Stimulated activated CD4-positive, alpha-beta T cell treated with anti-CD3 and anti-CD28 coated beads, Interleukin-1b, Interleukin-23, amount 100 ng/mL, for 4 hours (primary cell): Measurements from ENCODE around the gene HMOX1.
"Not testable (repeated sequence)": the region's sequence is repeated elsewhere in the genome, so short reads cannot be mapped to it uniquely, and the experiment has no call there.

ENCODE experiments used
- DNase-seq, 2 donors: peaks; one replicate each; pipeline ENCODE4 v3.0.0-alpha.2; 2020; ENCODE audit warnings: low read depth in 2 of 2

Gene HMOX1

DNA sequence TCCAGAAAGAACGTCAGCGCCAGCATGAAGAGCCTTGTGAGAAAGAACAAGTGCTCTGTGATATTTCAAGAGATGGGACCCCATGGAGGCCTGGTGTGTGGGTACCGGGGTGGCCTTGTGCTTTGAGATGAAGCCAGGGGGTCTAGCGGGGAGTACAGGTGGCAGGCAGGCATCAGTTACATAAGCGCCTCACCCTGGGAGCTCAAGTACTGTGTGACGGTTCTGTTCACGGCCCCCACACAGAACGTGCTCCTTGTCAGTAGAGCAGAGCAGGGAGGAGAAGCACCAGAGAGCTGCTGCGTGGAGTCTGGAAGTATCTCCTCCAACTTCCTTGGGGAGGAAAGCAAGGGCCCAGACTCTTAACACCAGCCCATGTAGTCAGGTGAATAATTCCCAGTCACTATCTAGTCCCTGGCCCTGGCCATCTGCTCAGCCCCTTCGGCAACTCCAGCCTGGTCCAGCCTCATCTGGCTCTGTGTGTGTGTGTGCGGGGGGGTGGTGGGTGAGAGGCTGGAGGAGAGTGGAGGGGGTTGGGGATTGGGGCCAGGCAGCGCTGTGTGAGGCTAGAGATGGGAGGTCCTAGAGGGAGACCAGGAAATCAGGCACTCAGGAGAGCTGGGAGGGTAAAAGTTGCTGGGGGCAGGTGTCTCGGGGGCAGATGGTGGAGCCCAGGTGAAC lies 51.5 kb downstream of the HMOX1 start:
- no peak for DNase-seq

- no peak for DNase-seq
Observed at GRCh38 chr22:35434061-35434710, 53.3 kb downstream of the HMOX1 start.

DNA sequence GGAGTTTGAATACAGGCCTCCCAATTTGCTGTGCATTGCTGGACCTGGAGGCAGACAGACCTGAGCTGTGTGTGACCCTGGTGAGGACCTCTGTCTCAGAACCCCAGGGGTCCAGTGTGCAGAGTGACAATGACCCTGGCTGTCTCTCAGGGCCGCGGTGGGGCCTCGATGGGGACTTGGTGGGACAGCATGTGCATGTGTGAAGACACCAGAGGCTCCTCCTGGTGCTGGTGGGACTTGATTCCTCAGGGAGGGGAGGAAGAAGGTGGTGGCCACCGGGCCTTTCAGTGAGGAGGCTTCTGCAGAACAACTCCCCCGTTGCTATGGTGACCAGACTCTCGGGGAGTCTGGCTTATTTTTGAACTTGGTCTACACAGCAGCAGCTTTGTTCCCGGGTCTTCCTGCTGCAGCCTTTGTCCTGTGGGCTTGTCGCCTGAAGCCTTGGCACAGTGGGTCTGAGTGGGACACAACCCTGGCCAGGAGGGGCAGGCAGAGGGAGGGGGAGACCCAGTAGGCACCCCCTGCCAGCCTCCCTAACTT lies 54.4 kb downstream of the HMOX1 start:
- no peak for DNase-seq

- DNase-seq: no peak
Observed at GRCh38 chr22:35436421-35436820, 55.5 kb downstream of the HMOX1 start.

- no peak for DNase-seq
Observed at GRCh38 chr22:35437049-35437448, 56.2 kb downstream of the HMOX1 start.

GRCh38 chr22:35438673-35439364 lies 57.9 kb downstream of the HMOX1 start:
- DNase-seq: not testable (repeated sequence)

- no peak for DNase-seq
Observed at GRCh38 chr22:35439365-35439717, 58.4 kb downstream of the HMOX1 start.

DNA sequence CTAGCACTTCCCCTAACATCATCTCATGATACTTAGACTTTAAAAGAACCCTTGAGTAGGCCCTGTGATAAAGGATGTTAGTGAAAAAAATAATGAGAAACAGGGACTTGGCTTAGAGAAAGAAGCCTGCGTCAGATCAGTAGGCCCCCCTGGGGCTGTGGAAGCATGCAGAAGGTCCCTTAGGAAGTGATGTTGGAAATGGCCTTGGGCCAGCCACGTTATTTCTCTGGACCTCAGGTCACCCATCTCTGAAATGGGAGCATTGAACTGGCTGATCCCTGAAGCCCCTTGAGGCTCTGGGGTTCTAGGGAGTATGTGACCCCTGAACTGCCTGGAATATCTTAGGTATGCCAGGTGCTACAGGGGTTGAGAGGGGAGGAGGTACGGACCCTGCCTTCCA lies 59.2 kb downstream of the HMOX1 start:
- DNase-seq: no peak

- no peak for DNase-seq
Observed at GRCh38 chr22:35441489-35442100, 60.7 kb downstream of the HMOX1 start.

GRCh38 chr22:35442471-35442870 lies 61.6 kb downstream of the HMOX1 start:
- DNase-seq: no peak

DNA sequence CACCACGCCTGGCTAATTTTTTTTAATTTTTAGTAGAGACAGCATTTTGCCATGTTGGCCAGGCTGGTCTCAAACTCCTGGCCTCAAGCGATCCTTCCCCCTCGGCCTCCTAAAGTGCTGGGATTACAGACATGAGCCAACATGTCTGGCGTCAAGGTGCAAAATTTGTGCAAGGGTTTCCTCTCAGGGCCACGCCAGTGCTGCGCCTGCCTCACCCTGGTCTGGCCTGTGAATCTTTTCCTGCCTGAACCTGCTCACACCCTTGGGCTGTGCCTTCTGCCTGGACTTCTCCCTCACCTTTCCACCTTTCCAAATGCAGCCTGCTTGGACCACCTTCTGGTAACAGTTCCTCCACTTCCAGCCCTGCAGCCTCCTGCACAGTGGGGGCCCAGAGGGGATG lies 62.4 kb downstream of the HMOX1 start:
- DNase-seq: no peak
